ENCODE data around the gene KANSL2. TPM values are rescaled to one million over a fixed set of nuclear protein-coding genes. Genes with fewer than 3 reads are reported as not detected.
A peak's percentile ranks its signal among the peaks of the same experiment; 100 is the strongest.

KANSL2 gene
- total and polyA plus RNA-seq, 9 of the 15 experiments (the other 6 are each of a cell fraction or from before 2014, with no cell fraction given): 41.1 to 89.8 (median 55.4) TPM

DNA sequence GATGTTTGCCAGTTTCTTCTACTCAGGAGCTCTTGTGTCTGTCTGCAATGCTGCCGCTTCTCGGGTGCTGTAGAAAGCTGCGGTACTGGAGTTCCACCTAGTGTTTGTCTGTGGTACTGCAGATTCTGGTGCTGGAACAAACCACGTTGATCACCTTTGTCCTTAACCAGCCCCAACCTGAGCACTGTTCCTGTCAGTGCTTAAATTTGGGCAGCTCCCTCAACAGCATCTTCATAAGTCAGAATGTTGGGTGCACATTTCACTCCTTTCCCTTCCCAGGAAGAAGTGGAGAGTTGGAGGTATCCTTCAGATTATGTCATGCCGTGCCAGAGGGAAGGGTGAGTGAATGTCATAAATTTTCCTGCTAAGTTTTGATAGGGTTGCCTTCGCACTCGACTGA is 63.5 kb downstream of the KANSL2 start (continued):
- TF ChIP-seq, protein P1, sequence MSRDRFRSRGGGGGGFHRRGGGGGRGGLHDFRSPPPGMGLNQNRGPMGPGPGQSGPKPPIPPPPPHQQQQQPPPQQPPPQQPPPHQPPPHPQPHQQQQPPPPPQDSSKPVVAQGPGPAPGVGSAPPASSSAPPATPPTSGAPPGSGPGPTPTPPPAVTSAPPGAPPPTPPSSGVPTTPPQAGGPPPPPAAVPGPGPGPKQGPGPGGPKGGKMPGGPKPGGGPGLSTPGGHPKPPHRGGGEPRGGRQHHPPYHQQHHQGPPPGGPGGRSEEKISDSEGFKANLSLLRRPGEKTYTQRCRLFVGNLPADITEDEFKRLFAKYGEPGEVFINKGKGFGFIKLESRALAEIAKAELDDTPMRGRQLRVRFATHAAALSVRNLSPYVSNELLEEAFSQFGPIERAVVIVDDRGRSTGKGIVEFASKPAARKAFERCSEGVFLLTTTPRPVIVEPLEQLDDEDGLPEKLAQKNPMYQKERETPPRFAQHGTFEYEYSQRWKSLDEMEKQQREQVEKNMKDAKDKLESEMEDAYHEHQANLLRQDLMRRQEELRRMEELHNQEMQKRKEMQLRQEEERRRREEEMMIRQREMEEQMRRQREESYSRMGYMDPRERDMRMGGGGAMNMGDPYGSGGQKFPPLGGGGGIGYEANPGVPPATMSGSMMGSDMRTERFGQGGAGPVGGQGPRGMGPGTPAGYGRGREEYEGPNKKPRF (IDR thresholded peaks at IDR 0.05; ENCODE audit: low read depth, low read length): no peak
- TF ChIP-seq, protein P2, sequence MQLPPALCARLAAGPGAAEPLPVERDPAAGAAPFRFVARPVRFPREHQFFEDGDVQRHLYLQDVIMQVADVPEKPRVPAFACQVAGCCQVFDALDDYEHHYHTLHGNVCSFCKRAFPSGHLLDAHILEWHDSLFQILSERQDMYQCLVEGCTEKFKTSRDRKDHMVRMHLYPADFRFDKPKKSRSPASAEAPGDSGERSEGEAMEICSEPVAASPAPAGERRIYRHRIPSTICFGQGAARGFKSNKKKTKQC (CRISPR knock-in tag; IDR thresholded peaks at IDR 0.05): no peak
- TF ChIP-seq ZNF57 (CRISPR knock-in tag; IDR thresholded peaks at IDR 0.05) (no peak), ETV6 (IDR thresholded peaks at IDR 0.05; ENCODE audit: borderline replicate concordance in 1 of 2, low read depth in 2 of 2, low read length in 1 of 2) (no peak), ETV6 (CRISPR knock-in tag; IDR thresholded peaks at IDR 0.05; ENCODE audit: borderline replicate concordance) (no peak), STAG1 (CRISPR knock-in tag; IDR thresholded peaks at IDR 0.05; ENCODE audit: borderline replicate concordance) (peak; percentile 80; the same call in 1 of the 2 replicates), TGIF2 (CRISPR knock-in tag; IDR thresholded peaks at IDR 0.05) (no peak), ZNF165 (CRISPR knock-in tag; IDR thresholded peaks at IDR 0.05; ENCODE audit: borderline replicate concordance) (no peak), CHD1 (IDR thresholded peaks at IDR 0.05; ENCODE audit: low read length) (no peak), PCBP2 (IDR thresholded peaks at IDR 0.05; ENCODE audit: low read depth, low read length, poor library complexity, severe bottlenecking) (no peak), ZFP36 (IDR thresholded peaks at IDR 0.05; ENCODE audit: low read depth, low read length, partially characterized antibody) (peak; percentile 22), SETDB1 (IDR thresholded peaks at IDR 0.05; ENCODE audit: low read length) (no peak), DPF2 (IDR thresholded peaks at IDR 0.05) (no peak), RCOR1 (IDR thresholded peaks at IDR 0.05; ENCODE audit: borderline replicate concordance in 1 of 2, low read depth in 2 of 2, low read length in 2 of 2) (no peak; a peak in 1 of 4 replicates), SIN3B (IDR thresholded peaks at IDR 0.05; ENCODE audit: low read depth) (no peak), TBL1XR1 (IDR thresholded peaks at IDR 0.05; ENCODE audit: low read length in 2 of 2) (no peak), CEBPB (tag; IDR thresholded peaks at IDR 0.05) (no peak), TFAM (CRISPR knock-in tag; conservative IDR thresholded peaks at IDR 0.05) (no peak), SNRNP70 (optimal IDR thresholded peaks at IDR 0.05; ENCODE audit: low read depth, low read length) (no peak), RBM22 (IDR thresholded peaks at IDR 0.05; ENCODE audit: low read depth, low read length, poor library complexity, severe bottlenecking) (no peak), ARID2 (IDR thresholded peaks at IDR 0.05) (peak; percentile 73), NCOA1 (IDR thresholded peaks at IDR 0.05; ENCODE audit: low read depth) (no peak), HIVEP1 (CRISPR knock-in tag; IDR thresholded peaks at IDR 0.05) (no peak), ZFP1 (CRISPR knock-in tag; IDR thresholded peaks at IDR 0.05) (no peak)
- TF ChIP-seq, protein P3, sequence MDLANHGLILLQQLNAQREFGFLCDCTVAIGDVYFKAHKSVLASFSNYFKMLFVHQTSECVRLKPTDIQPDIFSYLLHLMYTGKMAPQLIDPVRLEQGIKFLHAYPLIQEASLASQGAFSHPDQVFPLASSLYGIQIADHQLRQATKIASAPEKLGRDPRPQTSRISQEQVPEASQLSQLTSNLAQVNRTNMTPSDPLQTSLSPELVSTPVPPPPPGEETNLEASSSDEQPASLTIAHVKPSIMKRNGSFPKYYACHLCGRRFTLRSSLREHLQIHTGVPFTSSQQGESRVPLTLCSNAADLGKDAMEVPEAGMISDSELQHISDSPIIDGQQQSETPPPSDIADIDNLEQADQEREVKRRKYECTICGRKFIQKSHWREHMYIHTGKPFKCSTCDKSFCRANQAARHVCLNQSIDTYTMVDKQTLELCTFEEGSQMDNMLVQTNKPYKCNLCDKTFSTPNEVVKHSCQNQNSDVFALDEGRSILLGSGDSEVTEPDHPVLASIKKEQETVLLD (IDR thresholded peaks at IDR 0.05): no peak
- TF ChIP-seq, protein P4, sequence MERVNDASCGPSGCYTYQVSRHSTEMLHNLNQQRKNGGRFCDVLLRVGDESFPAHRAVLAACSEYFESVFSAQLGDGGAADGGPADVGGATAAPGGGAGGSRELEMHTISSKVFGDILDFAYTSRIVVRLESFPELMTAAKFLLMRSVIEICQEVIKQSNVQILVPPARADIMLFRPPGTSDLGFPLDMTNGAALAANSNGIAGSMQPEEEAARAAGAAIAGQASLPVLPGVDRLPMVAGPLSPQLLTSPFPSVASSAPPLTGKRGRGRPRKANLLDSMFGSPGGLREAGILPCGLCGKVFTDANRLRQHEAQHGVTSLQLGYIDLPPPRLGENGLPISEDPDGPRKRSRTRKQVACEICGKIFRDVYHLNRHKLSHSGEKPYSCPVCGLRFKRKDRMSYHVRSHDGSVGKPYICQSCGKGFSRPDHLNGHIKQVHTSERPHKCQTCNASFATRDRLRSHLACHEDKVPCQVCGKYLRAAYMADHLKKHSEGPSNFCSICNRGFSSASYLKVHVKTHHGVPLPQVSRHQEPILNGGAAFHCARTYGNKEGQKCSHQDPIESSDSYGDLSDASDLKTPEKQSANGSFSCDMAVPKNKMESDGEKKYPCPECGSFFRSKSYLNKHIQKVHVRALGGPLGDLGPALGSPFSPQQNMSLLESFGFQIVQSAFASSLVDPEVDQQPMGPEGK (CRISPR knock-in tag; IDR thresholded peaks at IDR 0.05; ENCODE audit: borderline replicate concordance): no peak

Measured in K562 (cell line).